Stimulated activated CD8-positive, alpha-beta memory T cell treated with anti-CD3 and anti-CD28 coated beads, Interleukin-4, amount 100 ng/mL, for 24 hours (primary cell): ENCODE measurements around the gene MED27.

Experiments
- DNase-seq: peaks from one replicate; pipeline ENCODE4 v3.0.0-alpha.2; 2020; ENCODE audit warnings: low read depth

MED27 gene

GRCh38 chr9:132043708-132044107 is 36.0 kb downstream of the MED27 start:
- DNase-seq: no peak

- no peak for DNase-seq
These were observed 37.3 kb downstream of the MED27 start for GRCh38 chr9:132042324-132042723.

DNA sequence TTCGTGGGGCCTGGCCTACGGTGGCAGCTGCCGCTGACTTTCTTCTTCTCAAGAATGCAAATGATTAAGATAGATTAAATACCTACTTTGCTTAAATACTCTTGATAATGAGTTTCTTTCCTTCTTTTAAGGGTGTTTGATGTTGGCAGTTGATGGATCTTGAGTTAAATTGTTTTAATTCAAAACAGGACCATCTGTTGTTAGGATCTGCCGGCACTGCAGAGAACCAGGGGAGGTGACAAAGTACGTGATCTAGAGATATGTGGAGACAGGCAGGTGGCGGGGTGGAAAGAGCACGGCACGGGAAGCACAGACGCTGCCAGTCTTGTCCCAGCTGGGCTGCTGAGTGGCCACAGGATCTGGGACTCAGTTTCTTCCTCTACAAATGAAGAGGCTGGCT is 37.9 kb downstream of the MED27 start:
- no peak for DNase-seq

DNA sequence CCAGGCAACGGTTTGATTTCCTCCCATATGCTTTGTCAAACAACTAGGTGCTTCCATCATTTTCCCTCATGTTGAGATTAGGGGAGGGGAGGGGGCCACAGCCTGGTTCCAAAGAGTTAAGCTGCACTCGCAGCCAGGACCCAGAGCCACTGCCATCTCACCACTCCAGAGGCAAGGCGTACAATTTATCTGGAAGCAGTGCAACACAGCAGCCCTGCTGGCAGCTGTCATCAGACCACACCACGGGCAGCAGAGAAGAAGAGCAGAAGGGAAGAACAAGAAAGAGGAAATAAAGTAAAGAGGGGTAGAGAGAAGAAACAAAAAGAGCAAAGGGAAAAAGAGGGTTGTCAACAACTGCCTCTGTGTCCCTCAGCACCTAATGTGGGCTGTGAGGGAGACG is 38.9 kb downstream of the MED27 start:
- DNase-seq: no peak

GRCh38 chr9:132040246-132040645 is 39.4 kb downstream of the MED27 start:
- DNase-seq: no peak

DNA sequence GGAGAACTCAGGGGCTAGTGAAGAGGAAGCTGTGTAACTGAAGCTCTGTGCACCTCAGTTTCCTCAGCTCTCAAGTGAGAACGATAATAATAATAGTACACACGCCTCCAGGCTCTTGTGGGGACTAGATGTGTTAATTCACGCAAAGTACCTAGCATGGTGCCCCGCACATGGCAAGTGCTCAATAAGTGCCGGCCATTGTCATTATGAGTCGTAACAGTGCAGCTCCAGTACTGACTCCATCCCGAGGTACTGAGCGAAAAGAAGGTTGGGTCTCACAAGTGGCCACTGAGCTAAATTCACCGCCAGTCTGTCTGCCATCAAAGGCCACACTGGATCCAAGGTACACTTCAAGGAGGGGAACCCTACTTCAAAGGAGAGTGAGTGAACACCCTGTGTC is 40.4 kb downstream of the MED27 start:
- no peak for DNase-seq

DNA sequence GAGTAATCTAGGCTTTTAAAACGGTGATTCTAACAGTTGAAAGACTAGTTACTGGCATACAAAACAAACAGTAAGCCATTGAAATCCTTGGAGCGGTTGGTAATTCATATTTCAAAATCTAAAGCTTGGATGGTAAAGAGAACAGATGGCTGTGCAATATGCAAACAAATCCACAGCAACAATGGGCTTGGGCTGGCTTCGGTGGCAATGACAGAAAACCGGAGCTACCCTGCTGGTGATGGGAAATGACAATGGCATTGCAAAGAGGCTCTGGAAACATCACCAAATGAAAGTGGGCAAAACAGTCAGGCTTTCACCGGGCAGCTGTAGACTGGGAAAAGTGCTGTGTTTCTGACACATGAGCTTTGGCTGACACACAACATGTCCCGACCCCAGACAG is 42.2 kb downstream of the MED27 start:
- DNase-seq: no peak

- DNase-seq: no peak
These were observed 43.1 kb downstream of the MED27 start for GRCh38 chr9:132036521-132036920.

DNA sequence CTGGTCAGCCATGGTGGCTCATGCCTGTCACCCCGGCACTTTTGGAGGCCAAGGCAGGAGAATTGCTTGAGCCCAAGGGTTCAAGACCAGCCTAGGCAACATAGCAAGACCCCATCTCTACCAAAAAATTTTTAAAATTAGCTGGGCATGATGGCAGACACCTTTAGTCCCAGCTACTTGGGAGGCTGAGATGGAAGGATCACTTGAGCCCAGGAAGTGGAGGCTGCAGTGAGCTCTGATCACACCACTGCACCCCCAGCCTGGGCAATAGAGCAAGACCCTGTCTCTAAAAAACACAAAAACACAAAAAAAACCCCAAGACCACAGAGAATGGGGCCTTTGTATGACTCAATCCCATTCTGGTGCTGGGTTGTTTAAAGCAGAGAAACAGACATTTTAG is 44.0 kb downstream of the MED27 start:
- no peak for DNase-seq

- DNase-seq: no peak
These were observed 47.3 kb downstream of the MED27 start for GRCh38 chr9:132032238-132032950.

- no peak for DNase-seq
These were observed 48.0 kb downstream of the MED27 start for GRCh38 chr9:132031467-132032237.

DNA sequence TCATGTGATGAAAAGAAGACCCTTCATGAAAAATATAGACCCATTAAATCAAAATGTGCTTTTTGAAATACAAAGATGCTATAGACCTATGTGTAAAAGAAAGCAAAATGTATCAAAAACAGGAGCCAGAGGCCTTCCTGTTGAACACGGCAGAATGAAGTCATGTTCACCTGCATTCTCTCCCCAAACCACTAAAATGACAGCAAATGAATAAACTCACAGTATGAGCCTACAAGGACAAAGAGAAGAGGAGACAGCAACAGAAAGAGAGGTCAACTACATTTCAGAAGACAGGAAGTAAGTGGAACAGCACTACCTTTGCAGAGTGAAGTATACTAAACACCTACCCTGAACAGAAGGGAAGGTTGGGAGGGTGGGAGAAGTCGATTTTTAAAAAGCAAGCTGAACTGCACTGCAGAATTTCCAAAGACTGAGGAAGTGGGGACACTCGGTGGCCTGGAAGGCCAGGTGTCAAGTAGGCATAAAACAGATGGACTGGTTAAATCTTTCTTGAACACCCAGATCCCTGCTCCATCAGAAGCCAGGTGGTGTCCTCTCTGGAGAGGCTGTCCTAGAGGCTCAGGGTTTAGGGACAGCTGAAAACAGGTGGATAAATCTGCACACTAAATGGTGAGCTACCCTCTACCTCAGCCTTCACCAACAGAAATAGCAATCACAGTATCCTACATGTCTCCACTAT is 48.9 kb downstream of the MED27 start:
- DNase-seq: no peak

GRCh38 chr9:132027752-132028663 is 51.7 kb downstream of the MED27 start:
- no peak for DNase-seq

- no peak for DNase-seq
These were observed 52.6 kb downstream of the MED27 start for GRCh38 chr9:132026932-132027585.

DNA sequence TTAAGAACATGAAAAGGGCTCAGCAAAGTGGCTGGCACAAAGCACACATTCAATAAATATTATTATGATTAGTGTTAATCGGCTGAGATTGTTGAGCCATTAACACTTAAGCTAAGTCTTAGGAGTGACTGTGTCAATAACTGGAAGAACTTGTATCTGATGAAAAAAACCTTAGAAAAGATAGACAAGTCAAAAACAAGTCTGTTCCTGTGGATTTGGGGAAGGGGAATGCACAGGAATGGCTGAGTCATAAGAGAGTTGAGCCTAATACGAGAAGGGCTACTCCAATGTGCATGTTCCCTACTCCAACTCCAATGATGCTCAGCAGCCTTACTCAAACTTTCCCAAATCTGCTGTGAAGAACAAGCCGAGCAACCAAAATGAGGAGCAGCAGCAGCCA is 53.9 kb downstream of the MED27 start:
- DNase-seq: no peak

DNA sequence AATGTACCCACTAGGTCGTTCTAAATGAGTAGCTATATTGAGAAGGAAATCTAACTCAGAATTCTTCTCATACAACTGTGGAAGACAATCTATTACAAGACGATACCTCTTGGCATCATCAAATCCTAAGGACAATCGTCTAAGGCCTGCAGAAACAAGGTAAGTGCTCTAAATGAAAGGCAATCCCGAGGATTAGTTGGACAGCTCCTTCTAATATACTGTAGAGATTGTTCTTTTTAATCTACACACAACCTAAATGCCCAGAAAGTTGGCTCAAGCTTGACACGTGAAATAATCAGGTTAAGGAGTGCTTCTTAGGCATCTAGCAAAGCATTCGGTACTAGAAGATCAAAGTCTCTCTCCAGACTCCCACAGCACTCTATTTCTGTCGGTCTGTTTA is 55.1 kb downstream of the MED27 start:
- no peak for DNase-seq

GRCh38 chr9:132023419-132024180 is 56.1 kb downstream of the MED27 start:
- DNase-seq: no peak

DNA sequence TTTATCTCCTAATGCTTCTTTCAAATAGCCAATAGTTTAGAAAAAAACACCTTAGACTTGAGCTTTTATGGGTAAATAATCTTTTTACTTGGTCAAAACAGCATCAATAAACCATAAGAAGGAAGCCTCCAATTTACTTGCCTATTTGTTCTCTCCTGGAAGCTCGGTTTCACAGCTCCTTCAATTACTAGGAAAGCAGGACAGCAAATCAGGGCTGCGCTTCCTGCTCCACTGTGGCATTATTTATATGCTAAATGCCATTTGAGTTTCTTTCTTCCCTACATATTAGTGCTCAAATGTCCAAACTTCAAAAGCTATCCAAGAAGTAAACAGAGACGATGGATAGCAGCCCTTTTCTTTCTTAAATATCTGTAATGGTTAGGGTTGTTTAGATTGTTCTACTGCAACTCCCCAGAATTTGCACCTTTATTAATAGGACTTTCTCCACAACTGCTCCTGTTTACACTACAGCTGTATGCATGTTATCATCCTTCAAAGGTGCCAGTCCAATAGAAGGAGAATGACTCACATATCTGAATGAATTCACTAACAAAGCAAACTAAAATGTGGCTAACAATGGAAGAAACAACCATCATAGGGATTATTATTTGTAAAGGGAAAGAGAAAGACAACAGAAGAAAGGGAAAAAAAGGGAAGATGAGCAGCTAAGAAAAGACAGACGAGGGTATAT is 58.7 kb downstream of the MED27 start:
- DNase-seq: no peak

DNA sequence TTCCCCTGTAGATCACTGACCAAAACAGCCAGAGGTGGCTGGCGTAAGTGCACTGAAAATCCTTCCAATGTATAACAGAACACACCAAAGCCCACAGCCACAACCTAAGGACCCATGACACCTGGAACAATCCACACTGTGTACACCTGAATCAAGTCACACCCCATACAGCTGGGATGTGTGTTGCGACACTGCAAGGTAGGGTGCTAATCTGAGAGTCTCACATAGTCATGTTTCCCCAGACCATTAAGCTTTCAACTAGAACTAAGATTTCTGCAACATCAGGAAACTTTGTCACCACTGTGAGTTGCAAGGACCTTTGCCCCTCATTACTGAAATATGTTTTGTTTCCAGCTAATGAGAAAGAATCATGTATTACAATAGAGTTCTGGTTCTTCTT is 59.4 kb downstream of the MED27 start:
- DNase-seq: no peak

- no peak for DNase-seq
These were observed 60.0 kb downstream of the MED27 start for GRCh38 chr9:132019702-132020101.
